ENCODE results near the gene ERFL.
"Not testable (repeated sequence)": the region's sequence is repeated elsewhere in the genome, so short reads cannot be mapped to it uniquely, and the experiment has no call there.

The ERFL gene

DNA sequence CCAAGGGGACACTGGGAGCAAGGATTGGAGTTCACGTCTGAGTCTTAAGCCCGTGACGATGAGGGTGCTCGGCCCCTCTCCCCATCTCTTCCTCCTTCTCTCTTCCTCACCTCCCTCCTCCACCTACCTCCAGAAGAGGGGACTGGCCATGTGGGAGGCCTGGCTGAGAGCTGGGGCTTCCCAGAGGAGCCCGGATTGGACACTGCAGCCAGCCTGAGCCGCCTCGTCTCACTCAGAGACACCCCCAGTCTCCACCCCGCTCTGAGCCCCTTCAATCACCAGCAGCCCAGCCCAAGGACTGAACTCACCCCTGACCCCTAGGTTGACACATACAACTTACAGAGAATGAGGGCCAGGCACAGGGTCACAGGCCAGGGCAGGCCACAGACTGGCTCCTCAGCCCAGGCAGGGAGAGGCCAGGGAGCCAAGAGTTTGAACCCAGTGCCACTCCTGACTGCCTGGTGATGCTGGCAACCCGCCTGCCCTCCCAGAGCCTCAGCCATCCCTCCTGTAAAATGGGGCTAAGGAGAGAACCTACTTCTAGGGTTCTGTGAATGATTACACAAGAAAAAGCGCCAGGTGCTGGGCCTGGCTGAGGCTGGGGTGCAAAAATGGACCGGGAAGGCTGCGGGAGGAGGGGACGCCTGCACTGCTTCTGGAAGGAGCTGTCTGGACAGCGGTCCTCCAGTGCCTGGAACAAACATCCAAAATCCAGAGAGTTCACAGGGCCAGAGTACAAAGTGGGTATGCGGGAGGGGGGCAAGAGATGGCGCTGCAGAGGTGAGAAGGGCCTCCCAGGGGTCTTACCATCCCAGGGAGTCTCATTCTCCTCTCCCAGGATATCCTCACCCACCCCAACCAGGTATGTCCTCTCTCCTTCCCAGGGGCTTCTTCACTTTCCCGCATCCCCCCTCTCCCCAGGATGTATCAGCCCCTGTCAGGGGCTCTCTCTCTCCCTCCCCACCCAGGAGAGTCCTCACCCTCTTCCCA is 50.0 kb downstream of the ERFL start:
- DNase-seq (ENCODE audit: low spot score): no peak

DNA sequence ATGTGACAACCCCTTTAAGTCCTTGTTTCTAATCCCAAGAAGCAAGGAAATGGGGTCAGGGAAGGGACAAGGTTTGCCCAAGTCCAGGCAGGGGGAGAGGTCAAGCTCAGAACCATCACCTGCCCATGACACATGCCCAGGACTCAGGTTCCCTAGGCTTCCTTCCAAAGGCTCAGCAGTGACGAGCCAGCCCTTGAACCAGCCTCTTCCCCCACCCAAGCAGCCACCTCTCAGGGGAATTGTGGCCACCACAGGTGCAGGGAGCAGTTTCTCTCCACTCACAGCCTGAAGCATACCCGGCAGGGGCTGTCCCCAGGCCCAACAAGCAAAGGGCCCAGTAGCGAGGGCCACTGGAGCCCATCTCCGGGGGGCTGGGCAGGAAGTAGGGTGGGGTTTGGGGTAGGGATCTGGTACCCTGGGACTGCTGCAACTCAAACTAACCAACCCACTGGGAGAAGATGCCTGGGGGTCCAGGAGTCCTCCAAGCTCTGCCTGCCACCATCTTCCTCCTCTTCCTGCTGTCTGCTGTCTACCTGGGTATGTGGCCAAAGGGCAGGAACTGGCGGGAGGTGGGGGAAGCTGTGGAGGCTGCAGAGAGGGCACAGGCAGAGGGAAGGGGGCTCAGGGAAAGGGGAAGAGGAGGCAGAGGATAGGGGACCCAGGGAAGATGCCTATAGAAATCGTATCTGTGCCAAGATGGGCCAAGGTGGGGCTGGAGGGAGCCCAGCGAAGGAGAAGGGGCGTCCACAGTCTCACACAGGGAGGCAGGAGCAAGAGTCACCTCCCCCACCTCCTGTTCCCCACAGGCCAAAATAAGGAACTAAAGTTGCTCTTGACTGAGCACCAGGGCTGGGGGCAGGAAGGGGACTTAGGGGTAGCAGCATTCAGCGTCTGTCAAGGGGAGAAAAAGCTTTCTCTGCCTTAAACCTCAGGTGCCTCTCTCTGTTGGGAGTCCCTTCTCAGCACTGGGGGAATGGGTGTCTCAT is 51.1 kb downstream of the ERFL start, which contains the start of gene CD79A:
CD79A (plus strand) TSS at position 433 of the 986 bp plus-strand sequence; CDS start at position 459, 26 bp downstream.
- no peak for DNase-seq (ENCODE audit: low spot score)

DNA sequence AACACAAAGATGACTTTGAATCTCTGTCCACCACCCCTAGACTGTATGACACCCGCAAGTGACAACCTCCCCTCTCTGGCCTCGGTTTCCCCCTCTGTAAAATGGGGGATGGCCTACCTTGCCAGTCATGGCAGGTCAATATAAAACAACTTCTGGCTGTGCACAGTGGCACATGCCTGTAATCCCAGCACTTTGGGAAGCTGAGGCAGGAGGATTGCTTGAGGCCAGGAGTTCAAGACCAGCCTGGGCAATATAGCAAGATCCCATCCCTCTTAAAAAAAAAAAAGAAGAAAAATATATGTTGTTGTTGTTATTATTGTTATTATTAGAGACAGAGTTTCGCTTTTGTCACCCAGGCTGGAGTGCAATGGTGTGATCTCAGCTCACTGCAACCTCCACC is 52.3 kb downstream of the ERFL start:
- not testable (repeated sequence) for DNase-seq (ENCODE audit: low spot score)

DNA sequence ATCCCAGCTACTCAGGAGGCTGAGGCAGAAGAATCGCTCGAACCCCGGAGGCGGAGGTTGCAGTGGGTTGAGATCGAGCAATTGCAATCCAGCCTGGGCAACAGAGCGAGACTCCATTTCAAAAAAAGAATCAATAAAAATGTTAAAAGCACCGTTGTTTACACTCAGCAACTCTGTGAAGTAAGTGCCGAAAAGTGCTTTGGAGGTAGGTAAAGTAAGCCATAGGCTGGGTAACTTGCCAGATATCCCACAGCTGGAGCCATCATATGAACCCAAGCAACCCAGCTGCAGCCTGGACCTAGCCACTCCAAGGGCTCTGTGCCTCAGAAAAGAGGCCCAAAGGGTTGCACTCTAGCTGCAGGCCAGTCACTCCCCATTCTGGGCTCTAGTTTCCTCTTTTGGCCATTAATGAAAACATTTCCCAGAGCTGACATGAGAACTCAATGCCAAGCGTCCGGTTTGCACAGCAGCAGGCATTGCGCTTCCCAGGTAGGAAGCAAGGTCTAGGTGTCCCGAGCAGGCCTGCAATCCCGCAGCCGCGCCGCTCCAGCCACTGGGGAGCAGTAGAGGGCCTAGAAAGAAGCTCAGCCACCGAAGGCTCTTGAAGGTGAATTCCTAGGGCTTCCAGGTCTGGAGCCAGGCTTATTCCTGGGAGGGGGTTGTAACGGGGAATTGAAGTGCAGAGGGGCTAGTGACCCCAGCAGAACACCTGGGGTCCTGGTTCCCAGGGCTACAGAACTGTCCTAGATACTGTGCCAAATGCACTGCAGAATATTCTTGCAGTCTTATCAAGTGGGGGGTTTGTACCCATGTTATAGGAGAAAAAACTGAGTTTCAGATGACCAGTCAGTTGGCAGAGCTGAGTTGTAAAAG is 55.2 kb downstream of the ERFL start:
- peak; percentile 65 for DNase-seq (ENCODE audit: low spot score)

DNA sequence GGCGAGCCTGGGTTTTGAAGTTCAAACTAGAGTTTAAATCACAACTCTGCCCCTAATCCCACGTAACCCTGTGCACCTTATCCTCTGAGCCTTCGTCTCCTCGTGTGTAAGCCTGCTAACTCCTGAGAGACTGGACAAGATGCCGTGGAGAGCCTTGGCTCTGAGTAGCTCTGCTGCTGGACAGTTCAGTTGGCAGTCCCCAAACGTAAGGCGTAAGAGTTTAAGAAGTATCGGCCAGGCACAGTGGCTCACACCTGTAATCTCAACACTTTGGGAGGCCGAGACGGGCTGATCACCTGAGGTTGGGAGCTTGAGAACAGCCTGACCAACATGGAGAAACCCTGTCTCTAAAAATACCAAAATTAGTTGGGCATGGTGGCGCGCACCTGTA is 55.9 kb downstream of the ERFL start:
- DNase-seq (ENCODE audit: low spot score): no peak

DNA sequence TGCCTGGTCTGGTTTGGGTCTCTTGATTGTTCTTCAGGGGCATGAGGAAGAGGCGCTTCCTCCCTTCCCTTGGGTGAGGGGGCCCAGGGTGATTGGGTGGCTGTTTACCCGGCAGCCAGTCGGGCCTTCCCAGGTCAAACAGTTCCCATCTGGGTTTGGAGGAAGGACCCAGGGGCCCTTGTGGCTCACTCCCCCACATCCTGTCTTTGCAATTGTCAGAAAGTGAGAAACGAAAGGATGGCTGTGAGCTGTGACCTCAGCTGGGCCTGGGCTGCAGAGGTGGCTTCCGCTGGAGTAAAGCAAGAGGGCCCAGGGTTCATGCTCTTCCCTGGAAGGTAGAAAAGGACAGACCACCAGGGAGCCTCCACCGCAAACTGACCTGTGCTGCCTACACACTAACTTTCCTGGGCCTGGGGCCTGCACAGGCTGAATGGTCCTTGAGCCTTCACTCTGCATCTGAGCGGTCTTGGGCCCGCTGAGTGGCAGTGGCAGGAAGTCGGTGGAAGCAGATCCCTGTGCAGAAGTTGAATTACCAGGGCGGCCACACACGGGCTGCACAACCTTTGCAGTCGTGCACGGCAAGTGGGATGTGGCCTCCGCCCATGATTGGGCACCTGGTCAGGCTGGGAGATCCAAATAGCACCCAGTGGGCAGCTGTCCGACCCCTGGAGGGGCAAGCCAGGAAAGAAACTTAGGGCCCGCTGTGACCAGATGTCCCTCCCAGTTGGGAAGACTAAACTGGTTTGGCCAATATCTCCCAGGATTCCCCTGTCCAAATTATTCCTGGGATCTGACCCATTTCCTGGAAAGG is 56.5 kb downstream of the ERFL start:
- DNase-seq (ENCODE audit: low spot score): peak; percentile 70

DNA sequence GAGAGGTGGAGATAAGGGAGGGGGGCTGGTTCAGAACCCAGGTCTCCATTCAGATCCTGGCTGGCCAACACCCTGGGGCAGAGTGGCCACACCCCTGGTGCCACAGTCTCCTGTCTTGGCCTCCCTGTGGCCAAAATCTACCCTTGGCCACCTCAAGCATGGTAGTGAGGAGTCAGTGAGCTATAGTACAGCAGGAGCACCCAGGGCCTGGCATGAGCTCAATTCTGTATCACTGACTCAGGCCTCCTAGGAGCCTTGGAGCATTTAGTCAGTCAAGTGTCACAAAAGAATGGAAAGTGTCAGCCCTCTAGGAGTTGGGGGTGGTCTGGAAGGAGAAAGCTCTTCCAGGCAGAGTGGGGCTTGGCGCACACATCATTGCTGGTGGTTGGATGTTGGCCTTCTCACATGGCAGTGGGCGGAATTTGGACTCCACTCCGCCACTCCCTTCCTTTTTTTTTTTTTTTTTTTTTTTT is 57.8 kb downstream of the ERFL start:
- DNase-seq (ENCODE audit: low spot score): no peak

DNA sequence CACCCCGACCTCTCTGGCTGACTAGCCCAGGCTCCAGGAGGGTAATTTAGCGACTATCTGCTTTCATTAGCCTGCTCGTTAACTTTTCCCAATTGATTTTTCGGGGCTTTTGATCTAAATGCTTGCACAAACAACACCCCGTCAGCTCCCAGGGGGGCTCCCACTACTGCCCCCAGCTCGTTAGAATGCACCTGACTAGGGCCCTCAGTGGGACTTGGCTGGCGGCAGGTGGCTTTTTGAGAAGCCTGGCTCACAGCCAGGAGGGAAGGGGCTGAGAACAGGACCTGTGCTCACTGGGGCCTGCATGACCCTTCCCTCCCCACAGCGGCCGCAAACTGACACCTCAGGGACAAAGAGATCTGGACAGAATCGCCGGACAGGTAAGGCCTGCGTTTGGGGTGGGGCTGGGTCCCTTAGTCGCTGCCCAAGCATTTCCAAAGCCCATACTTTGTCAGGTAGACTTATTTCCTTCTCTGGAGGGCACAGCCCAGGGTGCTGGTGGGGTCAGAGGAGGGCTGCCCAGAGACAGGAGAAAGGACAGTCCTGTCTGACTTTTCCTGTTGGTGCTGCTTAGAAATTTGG is 58.8 kb downstream of the ERFL start:
- no peak for DNase-seq (ENCODE audit: low spot score)

DNA sequence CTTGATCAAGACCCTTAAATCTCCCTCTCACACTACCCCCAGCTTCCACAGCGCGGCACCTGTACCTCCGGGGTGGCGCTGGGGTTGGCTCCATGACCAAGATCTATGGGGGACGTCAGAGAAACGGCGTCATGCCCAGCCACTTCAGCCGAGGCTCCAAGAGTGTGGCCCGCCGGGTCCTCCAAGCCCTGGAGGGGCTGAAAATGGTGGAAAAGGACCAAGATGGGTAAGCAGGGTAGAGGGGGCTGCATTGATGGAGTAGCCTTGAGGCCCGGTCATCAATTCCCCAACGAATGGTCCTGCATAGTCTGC is 59.3 kb downstream of the ERFL start:
- DNase-seq (ENCODE audit: low spot score): no peak

DNA sequence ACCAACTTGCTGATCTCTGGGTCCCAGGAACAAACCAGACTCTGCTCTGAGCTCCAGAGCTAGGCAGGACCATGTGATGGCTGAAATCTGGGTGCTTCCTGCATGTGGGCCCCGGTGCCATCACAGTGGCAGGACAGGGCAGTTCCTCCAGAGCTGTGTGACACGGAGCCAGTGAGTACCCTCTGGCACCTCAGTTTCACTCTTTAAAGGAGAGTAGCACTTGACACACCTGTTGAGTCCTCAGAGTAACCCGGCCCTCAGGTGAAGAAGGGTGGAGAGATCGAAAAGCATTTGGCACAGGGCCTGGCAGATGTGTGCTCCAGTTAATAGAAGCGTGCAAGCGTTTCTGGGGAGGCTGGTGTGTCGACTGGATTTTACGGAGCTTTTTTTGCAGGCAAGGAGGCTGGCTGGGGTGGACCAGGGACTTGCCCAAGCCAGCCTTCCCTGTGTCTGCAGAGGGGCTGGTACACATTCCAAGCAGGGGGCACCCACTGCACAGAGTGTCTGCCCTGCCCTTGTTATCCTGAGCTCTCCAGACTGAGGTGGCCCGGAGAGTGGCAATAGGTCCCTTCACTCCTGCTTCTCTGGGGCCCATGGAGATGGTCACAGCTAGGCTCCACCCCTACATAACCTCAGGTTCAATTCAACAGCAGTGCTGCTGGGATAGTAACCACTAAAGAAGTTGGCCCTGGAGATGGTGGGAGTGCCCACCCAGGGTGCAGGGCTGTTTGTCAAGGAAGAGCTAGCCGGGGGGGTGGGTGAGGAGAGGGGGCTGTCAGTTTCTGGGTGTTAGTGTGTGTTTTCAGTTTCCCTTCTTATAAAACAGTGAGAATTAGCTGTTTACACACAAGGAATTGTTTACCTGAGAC is 59.9 kb downstream of the ERFL start:
- no peak for DNase-seq (ENCODE audit: low spot score)

DNA sequence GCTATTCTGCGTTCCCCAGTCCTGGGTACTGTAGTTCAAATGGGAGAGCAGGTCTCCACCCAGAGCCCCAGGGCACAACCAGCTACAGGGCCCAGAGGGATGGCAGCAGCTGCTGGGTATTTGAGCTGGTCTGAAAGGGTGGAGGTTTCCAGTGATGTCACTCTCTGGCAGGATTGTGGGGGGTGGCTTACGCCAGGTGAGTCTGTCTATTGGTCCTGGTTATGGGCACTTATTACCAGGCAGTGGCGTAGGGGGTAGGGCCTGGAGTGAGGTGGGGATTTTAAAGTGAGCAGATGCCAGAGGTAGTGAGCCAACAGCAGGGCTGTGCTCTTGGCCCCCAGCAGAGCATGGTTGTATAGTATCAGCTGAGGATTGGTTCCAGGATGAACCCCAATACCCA is 62.0 kb downstream of the ERFL start:
- DNase-seq (ENCODE audit: low spot score): no peak

DNA sequence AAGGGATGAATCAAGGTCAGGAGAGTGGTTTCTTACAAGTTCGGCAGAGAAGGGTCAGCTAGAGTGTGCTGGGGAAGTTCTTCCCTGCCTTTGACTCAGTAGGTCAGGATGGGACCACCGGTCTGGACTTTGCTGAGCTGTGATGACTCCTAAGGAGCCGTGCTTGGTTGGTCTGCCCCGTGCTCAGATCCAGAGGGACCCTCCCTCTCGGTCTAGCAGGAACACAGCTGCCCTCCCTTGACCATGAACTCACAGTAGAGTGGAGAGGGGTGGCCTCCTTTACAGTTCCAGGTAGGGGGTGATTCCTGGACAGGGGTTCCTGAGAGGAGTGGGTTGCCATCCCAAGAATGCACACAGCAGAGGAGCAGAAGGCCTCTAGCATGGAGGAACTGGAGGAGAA is 63.9 kb downstream of the ERFL start:
- no peak for DNase-seq (ENCODE audit: low spot score)

DNA sequence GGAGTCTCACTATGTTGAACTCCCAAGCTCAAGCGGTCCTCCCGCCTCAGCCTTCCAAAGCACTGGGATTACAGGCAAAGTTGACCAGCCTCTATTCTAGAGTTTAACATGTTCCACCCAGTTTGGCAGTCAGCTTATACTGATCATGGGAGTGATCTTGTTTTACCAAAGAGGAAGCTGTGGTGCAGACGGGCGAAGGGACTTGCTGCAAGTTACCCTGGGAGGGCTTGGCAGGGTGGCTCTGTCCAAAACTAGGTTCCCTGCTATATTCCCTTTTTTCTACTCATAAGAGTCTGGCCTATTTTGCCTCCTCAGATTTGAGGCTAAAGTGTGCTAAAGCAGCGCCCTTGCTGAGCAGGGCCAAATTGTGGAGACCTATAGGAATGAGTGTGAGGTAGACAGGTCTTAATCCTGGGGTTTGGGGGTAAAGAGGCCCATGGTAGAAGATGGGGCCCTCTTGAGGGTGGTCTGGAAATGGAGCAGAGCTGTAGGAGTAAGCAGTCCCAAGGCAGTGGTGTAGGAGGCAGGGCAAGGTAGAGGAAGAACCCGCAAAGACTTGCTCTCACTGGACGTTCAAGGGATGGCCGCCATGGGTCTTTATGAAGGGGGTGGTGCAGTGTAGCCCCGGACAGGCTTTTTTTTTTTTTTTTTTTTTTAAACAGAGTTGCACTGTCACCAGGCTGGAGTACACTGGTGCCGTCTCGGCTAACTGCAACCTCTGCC is 64.9 kb downstream of the ERFL start:
- no peak for DNase-seq (ENCODE audit: low spot score)

DNA sequence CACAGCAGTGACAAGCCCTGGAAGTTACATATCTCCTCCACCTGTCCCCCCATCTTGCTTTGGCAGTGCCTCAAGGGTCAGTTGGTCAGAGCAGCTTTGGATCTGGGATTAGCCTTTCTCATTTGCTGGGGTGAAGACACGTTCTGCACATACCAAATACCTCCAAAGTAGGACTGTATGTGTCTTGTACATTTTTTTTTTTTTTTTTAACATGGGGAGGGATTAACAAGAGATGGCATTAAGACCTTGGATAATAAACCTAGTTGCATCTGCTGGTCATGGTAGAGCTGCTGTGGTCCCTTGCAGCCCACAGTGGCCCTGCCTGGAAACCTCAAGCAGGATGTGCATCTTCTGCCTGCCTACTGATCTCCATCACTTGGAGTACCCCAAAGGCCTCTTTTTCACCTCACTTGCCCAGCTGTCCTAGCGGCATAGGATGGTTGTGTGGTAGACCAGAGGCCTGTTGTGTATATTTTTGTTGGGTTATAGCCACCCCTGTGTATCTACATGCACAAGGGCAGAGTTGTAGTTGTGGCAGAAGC is 65.7 kb downstream of the ERFL start:
- no peak for DNase-seq (ENCODE audit: low spot score)

DNA sequence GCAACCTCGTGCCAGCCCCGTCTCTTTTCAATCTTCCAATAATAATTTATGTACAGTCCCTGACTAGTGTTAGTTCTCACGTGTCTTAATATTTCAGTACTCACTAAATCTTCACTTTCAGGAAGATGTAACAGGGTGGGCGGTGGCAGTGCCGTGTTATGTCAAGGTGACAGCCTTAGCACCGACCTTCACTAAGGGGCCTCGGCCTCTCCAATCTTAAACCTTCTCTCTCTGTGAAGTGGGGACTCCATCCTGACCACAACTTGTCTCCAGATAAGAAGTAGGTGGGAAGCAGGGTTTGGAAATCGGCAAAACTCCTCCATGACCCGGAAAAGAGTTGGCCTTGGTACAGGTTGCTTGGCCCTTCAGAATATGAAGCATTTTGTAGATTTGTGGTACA is 66.4 kb downstream of the ERFL start:
- DNase-seq (ENCODE audit: low spot score): no peak

DNA sequence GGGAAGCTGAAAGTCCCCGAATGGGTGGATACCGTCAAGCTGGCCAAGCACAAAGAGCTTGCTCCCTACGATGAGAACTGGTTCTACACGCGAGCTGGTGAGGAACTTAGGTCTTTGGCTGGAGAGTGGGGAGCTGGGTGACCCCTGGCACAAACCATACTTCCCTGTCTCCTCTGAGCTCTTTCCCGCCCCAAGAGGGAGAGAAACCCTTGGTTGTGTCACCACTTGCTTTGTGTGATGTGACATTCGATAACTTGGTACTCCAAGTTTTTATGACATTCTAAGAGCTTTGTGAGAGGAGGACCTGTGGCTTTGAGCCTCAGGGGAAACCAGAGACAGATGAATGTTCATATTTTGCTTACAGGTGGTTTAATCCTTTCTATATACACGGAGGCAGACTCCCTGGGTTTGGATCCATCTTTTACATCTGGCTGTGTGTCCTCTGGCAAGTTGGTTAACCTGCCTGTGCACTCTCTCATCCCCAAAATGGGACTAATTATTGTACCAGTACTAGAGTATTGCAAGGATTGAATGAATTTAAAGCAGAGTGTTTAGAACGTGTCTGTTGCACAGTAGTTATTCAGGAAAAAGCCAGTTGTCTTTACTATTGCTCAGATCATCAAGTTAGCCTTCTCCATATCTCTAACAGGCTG is 67.0 kb downstream of the ERFL start:
- no peak for DNase-seq (ENCODE audit: low spot score)

DNA sequence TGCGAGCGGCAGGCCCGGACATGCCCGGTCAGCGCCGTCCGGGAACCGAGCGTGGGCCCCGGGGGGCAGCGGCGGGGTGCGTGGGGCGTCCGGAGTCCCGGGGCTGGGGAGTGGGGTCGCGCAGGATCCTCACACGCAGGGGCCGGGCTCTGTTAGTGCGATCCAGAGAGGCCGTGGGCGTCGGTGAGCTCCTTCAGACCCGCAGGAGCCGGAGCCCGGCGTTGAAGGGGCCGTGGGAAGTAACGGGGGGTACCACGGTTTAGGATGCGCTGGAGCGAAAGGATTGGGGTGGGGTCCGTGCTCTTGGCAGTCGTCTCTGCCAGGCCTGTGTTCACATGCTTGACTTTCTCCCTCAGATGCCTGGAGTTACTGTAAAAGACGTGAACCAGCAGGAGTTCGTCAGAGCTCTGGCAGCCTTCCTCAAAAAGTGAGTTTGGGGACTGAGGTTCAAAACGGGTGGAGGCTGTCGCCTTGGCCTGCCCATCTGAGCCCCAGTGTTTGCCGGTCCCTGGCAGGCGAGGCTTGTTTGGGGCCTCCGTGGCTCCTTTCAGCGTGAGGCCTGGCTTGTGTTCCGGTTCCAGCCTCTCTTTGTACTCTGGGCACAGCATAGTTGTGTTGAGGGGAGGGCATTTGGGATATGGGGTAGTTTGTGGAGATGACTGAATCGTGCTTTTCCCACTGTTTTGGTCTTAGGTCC is 67.7 kb downstream of the ERFL start:
- no peak for DNase-seq (ENCODE audit: low spot score)

All from CD4-positive, alpha-beta T cell treated with Interleukin-6 at 100 ng/mL for 8 hours (primary cell).